Transverse colon (tissue), 4 donors: ENCODE results near the gene ZNF319.

Experiments
- CTCF ChIP-seq, 5 experiments: fragments of 200-600 bp in 3 of 5; fragments of 450-650 bp in 2 of 5; sonication (generic) in 3 of 5; IDR thresholded peaks; 1 replicate in 2 of 5; 2 replicates in 3 of 5; pipeline ENCODE4 v1.5.1; 2016 to 2017; ENCODE audit warnings: antibody characterized with exemption in 5 of 5, inconsistent platforms in 3 of 5, mild to moderate bottlenecking in 2 of 5, moderate library complexity in 1 of 5
- POLR2A ChIP-seq: fragments of 450-650 bp; IDR thresholded peaks from one replicate; pipeline ENCODE4 v1.6.1; 2016; ENCODE audit warnings: antibody characterized with exemption, mild to moderate bottlenecking, moderate library complexity
- POLR2AphosphoS5 ChIP-seq, 3 donors: sonication (generic); formaldehyde crosslinking; IDR thresholded peaks; one replicate each; pipeline ENCODE4 v1.6.1; 2016; ENCODE audit warnings: antibody characterized with exemption in 3 of 3

- TF ChIP-seq CTCF (IDR thresholded peaks at IDR 0.05) (no peak), POLR2A (no peak), POLR2AphosphoS5 (IDR thresholded peaks at IDR 0.05) (no peak)
Observed at GRCh38 chr16:58026705-58027160, 26.3 kb upstream of the ZNF319 start.
